HG03342 (cell line): ENCODE measurements around the gene TBC1D28.
"Not testable (repeated sequence)": the region's sequence is repeated elsewhere in the genome, so short reads cannot be mapped to it uniquely, and the experiment has no call there.

Experiments
- ATAC-seq: cut with Tn5 transposase; IDR thresholded peaks from one replicate; pipeline ENCODE4 v1.9.1; 2021; ENCODE audit warnings: mild to moderate bottlenecking, moderate library complexity; ENCODE audit not compliant: unreplicated experiment

TBC1D28 gene

GRCh38 chr17:18644291-18644690 lies at the start of gene TBC1D28:
TBC1D28 (minus strand) TSS chr17:18644391; CDS start chr17:18641352, 3,039 bp downstream.
- not testable (repeated sequence) for ATAC-seq

GRCh38 chr17:18682668-18683067 lies 38.5 kb upstream of the TBC1D28 start:
- ATAC-seq = not testable (repeated sequence)

DNA sequence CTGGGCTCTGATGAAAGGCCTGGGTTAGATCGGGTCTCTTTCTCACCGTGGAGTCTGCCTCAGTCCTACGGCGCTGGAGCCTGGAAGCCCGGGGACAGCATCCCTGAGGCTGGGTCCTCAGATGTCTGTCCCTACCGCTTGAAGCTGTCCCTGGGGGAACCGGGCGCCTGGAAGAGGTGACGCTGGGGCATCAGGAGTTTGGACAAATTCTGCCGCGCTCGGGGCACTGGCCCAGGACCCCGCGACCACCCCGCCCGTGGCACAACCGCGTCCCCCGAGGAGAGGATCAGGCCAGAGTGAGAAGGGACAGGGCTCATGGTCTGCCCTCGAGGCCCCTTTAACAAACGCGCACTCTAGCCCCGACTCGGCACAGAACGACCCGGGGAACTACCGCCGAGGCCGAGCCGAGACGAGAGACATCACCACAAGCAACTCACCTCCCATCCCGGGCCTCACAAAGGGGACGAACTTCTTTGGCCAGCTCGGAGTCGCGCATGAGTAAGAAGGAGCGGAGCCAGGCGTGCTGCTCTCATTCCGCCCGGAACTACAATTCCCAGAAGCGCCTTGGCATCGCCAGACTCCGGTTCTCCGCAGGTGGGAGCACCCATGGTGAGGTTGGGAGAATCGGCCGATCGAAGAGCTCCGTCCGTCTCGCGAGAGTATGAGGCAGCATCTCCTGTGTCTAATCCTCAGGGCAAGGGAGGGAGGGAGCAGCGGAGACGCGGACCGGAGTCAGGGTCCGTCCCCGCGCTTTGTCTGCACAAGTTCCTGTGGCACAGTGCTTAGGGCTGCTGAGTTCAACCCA lies 37.8 kb upstream of the TBC1D28 start, which contains the start of gene FOXO3B:
FOXO3B (minus strand) TSS at position 548 of the 805 bp plus-strand sequence. CDS start 663 bp downstream, outside the sequence.
- ATAC-seq = peak; percentile 97

DNA sequence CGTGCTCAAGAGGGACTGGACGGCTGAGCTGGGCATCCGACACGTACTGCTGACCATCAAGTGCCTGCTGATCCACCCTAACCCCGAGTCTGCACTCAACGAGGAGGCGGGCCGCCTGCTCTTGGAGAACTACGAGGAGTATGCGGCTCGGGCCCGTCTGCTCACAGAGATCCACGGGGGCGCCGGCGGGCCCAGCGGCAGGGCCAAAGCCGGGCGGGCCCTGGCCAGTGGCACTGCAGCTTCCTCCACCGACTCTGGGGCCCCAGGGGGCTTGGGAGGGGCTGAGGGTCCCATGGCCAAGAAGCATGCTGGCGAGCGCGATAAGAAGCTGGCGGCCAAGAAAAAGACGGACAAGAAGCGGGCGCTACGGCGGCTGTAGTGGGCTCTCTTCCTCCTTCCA lies 33.2 kb upstream of the TBC1D28 start:
- not testable (repeated sequence) for ATAC-seq

DNA sequence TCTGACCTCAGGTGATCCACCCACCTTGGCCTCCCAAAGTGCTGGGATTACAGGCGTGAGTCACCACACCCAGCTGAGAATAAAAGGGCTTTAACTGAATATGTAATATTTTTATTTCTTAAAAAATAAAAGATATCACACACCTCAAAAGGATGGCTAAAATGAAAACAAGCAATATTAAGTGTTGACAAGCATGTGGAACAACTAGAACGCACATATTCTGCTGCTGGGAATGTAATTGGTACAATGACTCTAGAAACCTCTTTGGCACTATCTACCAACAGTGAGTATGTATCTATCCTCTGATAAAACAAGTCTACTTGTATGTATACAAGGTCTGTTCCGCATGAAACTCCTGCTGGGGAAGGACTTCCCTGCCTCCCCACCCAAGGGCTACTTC lies 32.7 kb upstream of the TBC1D28 start:
- ATAC-seq = not testable (repeated sequence)

GRCh38 chr17:18672395-18673227 lies 28.4 kb upstream of the TBC1D28 start:
- not testable (repeated sequence) for ATAC-seq

- not testable (repeated sequence) for ATAC-seq
Measured at GRCh38 chr17:18668625-18669024, 24.4 kb upstream of the TBC1D28 start.

- not testable (repeated sequence) for ATAC-seq
Measured at GRCh38 chr17:18667535-18667934, 23.3 kb upstream of the TBC1D28 start.

DNA sequence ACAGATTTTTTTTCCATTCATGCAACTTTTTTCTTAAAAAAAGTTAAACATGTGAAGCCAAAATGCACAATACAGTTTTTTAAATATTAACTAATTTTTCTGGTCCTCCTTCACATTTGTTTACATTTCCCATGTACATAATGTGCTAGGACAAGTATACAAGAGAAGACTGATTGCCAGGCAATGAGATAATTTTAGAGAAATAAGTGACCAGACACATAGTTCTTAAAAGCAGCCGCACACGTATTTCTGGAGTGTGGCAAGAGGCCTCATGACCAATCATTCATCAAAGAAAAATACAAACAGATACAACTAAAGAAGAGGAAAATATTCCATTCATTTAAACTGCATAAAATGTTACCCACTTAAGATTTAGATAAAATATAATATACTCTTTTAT lies 22.1 kb upstream of the TBC1D28 start:
- not testable (repeated sequence) for ATAC-seq

GRCh38 chr17:18661924-18662624 lies 17.9 kb upstream of the TBC1D28 start:
- not testable (repeated sequence) for ATAC-seq

DNA sequence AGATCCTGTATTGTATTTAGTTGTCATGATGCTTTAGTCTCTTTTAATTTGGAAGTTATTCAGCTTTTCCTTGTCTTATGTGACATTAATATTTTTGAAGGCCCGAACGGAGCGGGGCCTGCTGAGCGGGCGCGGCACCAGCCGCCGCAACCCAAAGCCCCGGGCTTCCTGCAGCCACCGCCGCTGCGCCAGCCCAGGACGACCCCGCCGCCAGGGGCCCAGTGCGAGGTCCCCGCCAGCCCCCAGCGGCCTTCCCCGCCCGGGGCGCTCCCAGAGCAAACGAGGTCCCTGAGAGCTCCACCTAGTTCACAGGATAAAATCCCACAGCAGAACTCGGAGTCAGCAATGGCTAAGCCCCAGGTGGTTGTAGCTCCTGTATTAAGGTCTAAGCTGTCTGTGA lies 5.9 kb upstream of the TBC1D28 start:
- ATAC-seq = not testable (repeated sequence)

DNA sequence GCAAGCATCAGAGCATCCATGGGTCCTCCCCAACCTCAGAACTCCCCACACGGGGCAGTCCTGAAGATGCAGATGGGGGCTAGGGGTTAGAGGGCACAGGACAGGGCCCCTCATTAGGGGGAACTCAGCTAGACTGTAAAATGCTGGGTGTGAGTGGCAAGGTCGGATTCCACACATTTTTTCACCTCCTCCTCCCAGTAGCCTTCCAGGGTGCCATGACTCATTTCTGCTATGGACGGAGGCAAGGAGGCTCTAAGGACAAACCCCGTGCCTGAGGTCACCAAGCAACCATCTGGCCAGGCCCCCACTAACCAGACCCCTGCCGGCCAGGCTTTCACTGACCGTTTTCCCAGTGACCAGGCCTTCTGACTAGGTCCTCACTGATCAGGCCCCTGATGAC lies 1.1 kb downstream of the TBC1D28 start:
- ATAC-seq = not testable (repeated sequence)

GRCh38 chr17:18638357-18638756 lies 5.8 kb downstream of the TBC1D28 start:
- ATAC-seq = not testable (repeated sequence)

- ATAC-seq = not testable (repeated sequence)
Measured at GRCh38 chr17:18636237-18636636, 8.0 kb downstream of the TBC1D28 start.

DNA sequence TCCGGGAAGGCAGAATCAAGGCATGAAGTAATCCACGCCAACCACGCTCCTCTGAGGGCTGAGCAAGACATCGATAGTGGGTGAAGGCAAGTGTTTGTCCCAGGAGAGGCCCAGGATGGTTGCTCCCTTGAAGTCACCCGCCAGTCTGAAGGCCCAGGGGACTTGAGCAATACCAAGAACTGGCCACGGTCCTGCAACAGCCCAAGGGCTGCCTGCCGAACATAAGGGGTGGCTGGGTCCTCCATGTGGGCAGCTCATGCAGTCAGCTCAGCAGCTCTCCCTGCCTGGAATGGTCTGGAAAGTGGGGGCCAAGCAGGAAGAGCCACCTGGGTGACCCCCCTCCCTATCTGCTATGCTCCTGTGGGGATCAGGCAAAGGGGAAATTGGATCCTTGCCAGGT lies 8.4 kb downstream of the TBC1D28 start:
- not testable (repeated sequence) for ATAC-seq

DNA sequence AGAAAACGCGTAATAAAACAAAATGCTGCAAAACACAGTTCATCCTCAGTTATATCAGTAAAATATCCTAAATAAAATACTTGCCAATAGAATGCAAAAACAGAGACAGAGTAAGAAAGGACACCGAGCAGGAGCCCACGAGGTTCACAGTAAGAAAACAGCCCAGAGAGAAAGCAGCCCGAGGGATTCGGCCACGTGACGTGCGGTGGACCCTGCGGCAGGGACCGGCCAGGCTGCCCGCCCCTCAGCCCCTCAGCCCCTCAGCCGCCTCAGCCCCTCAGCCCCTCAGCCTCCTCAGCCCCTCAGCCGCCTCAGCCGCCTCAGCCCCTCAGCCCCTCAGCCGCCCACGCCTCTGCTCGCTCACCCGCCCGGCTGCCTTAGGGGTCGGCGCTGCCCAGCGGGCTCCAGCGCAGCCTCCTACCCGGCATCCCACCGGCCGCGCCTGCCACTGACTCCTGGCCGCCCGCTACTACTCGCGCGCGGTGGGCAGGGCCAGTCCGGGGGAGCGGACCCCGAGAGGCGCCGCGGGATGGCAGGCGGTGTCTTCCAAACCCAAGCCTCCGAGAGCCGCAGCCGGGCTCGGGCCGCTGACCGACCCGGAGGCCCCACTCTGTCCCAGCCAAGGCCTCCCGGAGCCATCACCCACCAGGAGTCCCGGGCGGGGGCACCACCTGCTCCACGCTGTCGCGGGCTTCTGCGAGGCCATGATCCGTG lies 9.5 kb downstream of the TBC1D28 start:
- ATAC-seq = not testable (repeated sequence)

GRCh38 chr17:18626152-18626870 lies 17.9 kb downstream of the TBC1D28 start:
- no peak for ATAC-seq

DNA sequence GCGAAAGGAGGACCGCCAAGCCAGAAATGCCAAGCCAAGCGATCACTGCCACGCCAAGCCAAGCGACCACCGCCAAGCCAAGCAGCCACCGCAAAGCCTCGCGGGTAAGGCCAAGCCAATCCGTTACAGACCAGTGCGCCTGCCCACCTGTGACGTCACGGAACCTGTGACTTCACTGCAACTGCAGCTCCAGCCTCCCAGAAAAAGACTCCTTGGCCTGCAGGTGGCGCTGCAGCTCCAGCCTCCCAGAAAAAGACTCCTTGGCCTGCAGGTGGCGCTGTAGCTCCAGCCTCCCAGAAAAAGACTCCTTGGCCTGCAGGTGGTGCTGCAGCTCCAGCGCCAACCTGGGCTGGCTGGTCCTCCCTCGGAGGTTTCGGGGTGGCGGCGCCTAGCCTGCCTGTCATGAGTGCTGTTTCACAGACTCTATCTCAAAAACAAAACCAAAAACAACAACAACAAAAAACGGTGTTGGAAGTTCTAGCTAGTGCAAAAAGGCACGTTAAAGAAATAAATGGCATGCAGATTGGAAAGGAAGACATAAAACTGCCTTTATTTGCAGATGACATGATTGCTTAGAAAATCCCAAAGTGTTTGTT lies 18.6 kb downstream of the TBC1D28 start:
- ATAC-seq = peak; percentile 65

DNA sequence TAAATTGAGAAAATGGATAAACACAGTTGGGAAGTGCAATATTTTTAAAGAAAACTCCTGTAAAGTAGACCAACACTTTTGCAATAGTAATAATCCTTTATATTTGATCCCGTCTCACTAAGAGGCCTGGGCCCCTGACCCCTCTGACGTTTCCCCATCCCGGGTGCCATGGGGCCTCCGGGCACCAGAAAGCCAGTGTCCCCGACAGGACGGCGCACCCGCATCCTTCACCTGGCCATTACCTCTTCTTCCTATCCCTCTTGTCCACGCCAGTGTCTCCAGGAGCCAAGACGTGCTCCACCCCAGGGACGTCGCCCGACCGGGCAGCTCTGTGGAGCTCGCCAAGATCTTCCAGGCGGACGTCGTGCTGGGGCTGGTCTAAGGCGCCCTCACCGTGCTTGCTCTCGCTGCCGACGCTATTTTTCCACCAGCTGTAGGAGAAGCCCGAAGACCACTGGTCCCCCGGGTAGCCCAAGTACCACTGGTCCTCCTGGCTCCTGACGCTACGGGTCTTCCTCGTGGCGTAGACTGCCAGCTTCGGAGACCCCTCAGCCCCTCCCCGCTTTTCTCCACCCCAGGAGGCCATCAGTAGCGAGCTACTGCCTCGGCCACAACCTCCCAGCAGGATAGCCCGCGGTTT lies 19.2 kb downstream of the TBC1D28 start:
- not testable (repeated sequence) for ATAC-seq
